ENCODE measurements around the gene KRTAP4-12. TPM values are rescaled to one million over a fixed set of nuclear protein-coding genes. Genes with fewer than 3 reads are reported as not detected.

The KRTAP4-12 gene
- total RNA-seq, 1 experiment from 2014 or later = not detected

- TF ChIP-seq STAT6 (CRISPR knock-in tag; conservative IDR thresholded peaks at IDR 0.05; ENCODE audit: low read depth) = no peak
- TF ChIP-seq CREB1 (CRISPR knock-in tag; IDR thresholded peaks at IDR 0.05) = no peak
- no peak for TF ChIP-seq NR2C2 (CRISPR knock-in tag; IDR thresholded peaks at IDR 0.05)
- no peak for TF ChIP-seq SMAD4 (CRISPR knock-in tag; IDR thresholded peaks at IDR 0.05)
- TF ChIP-seq ZNF281 (CRISPR knock-in tag; IDR thresholded peaks at IDR 0.05) = no peak
Measured at GRCh38 chr17:41127371-41127770, 3.4 kb upstream of the KRTAP4-12 start (continued).

GRCh38 chr17:41126412-41126811, 2.4 kb upstream of the KRTAP4-12 start:
- Mint-ChIP-seq H3K27me3 (ENCODE audit: low read depth) (peaks cover 4% of the 10 kb centered on the region; the same call in 1 of the 2 replicates), H3K27ac (no peak overlapping the region), H3K4me1 (peaks cover 5% of the 10 kb centered on the region), H3K4me3 (no peak overlapping the region), H3K9me3 (peaks cover 29% of the 10 kb centered on the region), H3K36me3 (peaks cover 5% of the 10 kb centered on the region)
- ChIA-PET CTCF (interaction anchor here (0.8 kb wide), 1 partner anchor 163 kb away, joined by 3 read pairs; no protein-coding TSS in a partner anchor), POLR2A (no interaction called here)
- DNase-seq (ENCODE audit: low spot score) (no peak), ATAC-seq (no peak)
- no peak for TF ChIP-seq JUN (CRISPR knock-in tag; IDR thresholded peaks at IDR 0.05)
- no peak for TF ChIP-seq ERG (CRISPR knock-in tag; IDR thresholded peaks at IDR 0.05)
- no peak for TF ChIP-seq MYBL2 (CRISPR knock-in tag; IDR thresholded peaks at IDR 0.05)
- TF ChIP-seq GABPB1 (CRISPR knock-in tag; IDR thresholded peaks at IDR 0.05) = no peak
- no peak for TF ChIP-seq NR3C1 (CRISPR knock-in tag; conservative IDR thresholded peaks at IDR 0.05; ENCODE audit: low read depth)
- TF ChIP-seq ZNF512 (CRISPR knock-in tag; IDR thresholded peaks at IDR 0.05; ENCODE audit: borderline replicate concordance) = no peak
- TF ChIP-seq ZNF671 (CRISPR knock-in tag; IDR thresholded peaks at IDR 0.05) = no peak
- no peak for TF ChIP-seq IRF2 (CRISPR knock-in tag; IDR thresholded peaks at IDR 0.05; ENCODE audit: borderline replicate concordance, low read depth)
- no peak for TF ChIP-seq TCF7 (CRISPR knock-in tag; IDR thresholded peaks at IDR 0.05; ENCODE audit: low read depth)

- H3K9me3 Mint-ChIP-seq = peaks cover 29% of the 10 kb centered on the region
- DNase-seq (ENCODE audit: low spot score) (no peak), ATAC-seq (no peak)
- peaks cover 10% of the 10 kb centered on the region for H3K4me1 Mint-ChIP-seq
- H3K4me3 Mint-ChIP-seq = no peak overlapping the region
- H3K27ac Mint-ChIP-seq = no peak overlapping the region
- POLR2A ChIA-PET = no interaction called here
- CTCF ChIA-PET = no interaction called here
- peaks cover 5% of the 10 kb centered on the region for H3K36me3 Mint-ChIP-seq
- H3K27me3 Mint-ChIP-seq (ENCODE audit: low read depth) = peaks cover 4% of the 10 kb centered on the region; the same call in 1 of the 2 replicates
- TF ChIP-seq ETV6 (CRISPR knock-in tag; IDR thresholded peaks at IDR 0.05) = no peak
- no peak for TF ChIP-seq USF1 (CRISPR knock-in tag; IDR thresholded peaks at IDR 0.05)
- no peak for TF ChIP-seq RELA (CRISPR knock-in tag; IDR thresholded peaks at IDR 0.05; ENCODE audit: borderline replicate concordance)
- TF ChIP-seq NR3C1 (CRISPR knock-in tag; conservative IDR thresholded peaks at IDR 0.05; ENCODE audit: low read depth) = no peak
- no peak for TF ChIP-seq CDX4 (CRISPR knock-in tag; IDR thresholded peaks at IDR 0.05; ENCODE audit: borderline replicate concordance)
- TF ChIP-seq ERG (CRISPR knock-in tag; IDR thresholded peaks at IDR 0.05) = no peak
- TF ChIP-seq ZNF232 (CRISPR knock-in tag; IDR thresholded peaks at IDR 0.05) = no peak
- no peak for TF ChIP-seq E2F4 (CRISPR knock-in tag; IDR thresholded peaks at IDR 0.05; ENCODE audit: borderline replicate concordance, low read depth)
- no peak for TF ChIP-seq KAT7 (CRISPR knock-in tag; IDR thresholded peaks at IDR 0.05; ENCODE audit: borderline replicate concordance)
- TF ChIP-seq NFE2L1 (CRISPR knock-in tag; IDR thresholded peaks at IDR 0.05) = no peak
Measured at GRCh38 chr17:41125064-41125463, 1.1 kb upstream of the KRTAP4-12 start.

Data from WTC11 (cell line).